Skeletal muscle satellite cell (primary cell): ENCODE measurements around the gene SBSN.

Experiments
- H3K27me3 ChIP-seq: 2 replicates; pipeline ENCODE4 v1.7.0; 2013; ENCODE audit warnings: low read length; ENCODE audit not compliant: control insufficient read depth, insufficient read depth
- H3K36me3 ChIP-seq: 2 replicates; pipeline ENCODE4 v1.7.0; 2013; ENCODE audit warnings: mild to moderate bottlenecking, control low read depth, low read length; ENCODE audit not compliant: insufficient read depth
- H3K4me1 ChIP-seq: 2 replicates; pipeline ENCODE4 v1.7.0; 2013; ENCODE audit warnings: low read length; ENCODE audit not compliant: control insufficient read depth, insufficient read depth
- H3K4me2 ChIP-seq: 2 replicates; pipeline ENCODE4 v1.7.0; 2013; ENCODE audit warnings: mild to moderate bottlenecking, low read length
- H3K4me3 ChIP-seq: 2 replicates; pipeline ENCODE4 v1.7.0; 2013; ENCODE audit warnings: low read length
- H3K9ac ChIP-seq: 2 replicates; pipeline ENCODE4 v1.7.0; 2013; ENCODE audit warnings: mild to moderate bottlenecking, low read depth, low read length, moderate library complexity
- H3K9me3 ChIP-seq: replicated peaks from 2 replicates; pipeline ENCODE4 v1.7.0; 2013; ENCODE audit warnings: mild to moderate bottlenecking, control low read depth, low read length

Gene SBSN

GRCh38 chr19:35560271-35560670 lies 32.2 kb upstream of the SBSN start:
- Histone ChIP-seq H3K4me3 (no peak overlapping the region), H3K9ac (no peak overlapping the region), H3K9me3 (no peaks in the 10 kb centered on the region), H3K27me3 (peaks cover 34% of the 10 kb centered on the region), H3K4me2 (no peak overlapping the region), H3K4me1 (peaks cover 5% of the 10 kb centered on the region), H3K36me3 (no peaks in the 10 kb centered on the region)

GRCh38 chr19:35559781-35560180 lies 31.7 kb upstream of the SBSN start:
- H3K4me3 ChIP-seq: no peak overlapping the region
- H3K36me3 ChIP-seq: no peaks in the 10 kb centered on the region
- H3K27me3 ChIP-seq: peaks cover 33% of the 10 kb centered on the region
- H3K4me1 ChIP-seq: peaks cover 5% of the 10 kb centered on the region
- H3K9me3 ChIP-seq: no peaks in the 10 kb centered on the region
- H3K4me2 ChIP-seq: no peak overlapping the region
- H3K9ac ChIP-seq: no peak overlapping the region

- peaks cover 33% of the 10 kb centered on the region for H3K27me3 ChIP-seq
Observed at GRCh38 chr19:35559281-35559659, 31.2 kb upstream of the SBSN start.

GRCh38 chr19:35558400-35559280 lies 30.5 kb upstream of the SBSN start:
- H3K4me2 ChIP-seq: peak overlapping the region; percentile 83
- peaks cover 30% of the 10 kb centered on the region for H3K27me3 ChIP-seq
- H3K9ac ChIP-seq: no peak overlapping the region
- H3K4me1 ChIP-seq: peaks cover 5% of the 10 kb centered on the region
- H3K4me3 ChIP-seq: peak overlapping the region; percentile 65
- no peaks in the 10 kb centered on the region for H3K9me3 ChIP-seq
- no peaks in the 10 kb centered on the region for H3K36me3 ChIP-seq

More at GRCh38 chr19:35559281-35559659, 31.2 kb upstream of the SBSN start:
- no peaks in the 10 kb centered on the region for H3K9me3 ChIP-seq
- H3K9ac ChIP-seq: no peak overlapping the region
- no peaks in the 10 kb centered on the region for H3K36me3 ChIP-seq
- peaks cover 5% of the 10 kb centered on the region for H3K4me1 ChIP-seq
- no peak overlapping the region for H3K4me3 ChIP-seq
- H3K4me2 ChIP-seq: no peak overlapping the region

- Histone ChIP-seq H3K4me1 (peaks cover 5% of the 10 kb centered on the region), H3K9me3 (no peaks in the 10 kb centered on the region), H3K4me2 (peak overlapping the region; percentile 83), H3K9ac (no peak overlapping the region), H3K36me3 (no peaks in the 10 kb centered on the region), H3K4me3 (peak overlapping the region; percentile 65), H3K27me3 (peaks cover 34% of the 10 kb centered on the region)
Observed at GRCh38 chr19:35557539-35558399, 29.7 kb upstream of the SBSN start.

GRCh38 chr19:35556846-35557538 lies 28.9 kb upstream of the SBSN start:
- Histone ChIP-seq H3K27me3 (peaks cover 36% of the 10 kb centered on the region), H3K9ac (no peak overlapping the region), H3K4me2 (no peak overlapping the region), H3K4me1 (peaks cover 5% of the 10 kb centered on the region), H3K4me3 (no peak overlapping the region), H3K9me3 (no peaks in the 10 kb centered on the region), H3K36me3 (no peaks in the 10 kb centered on the region)

GRCh38 chr19:35556025-35556590 lies 28.0 kb upstream of the SBSN start:
- no peak overlapping the region for H3K4me3 ChIP-seq
- H3K4me1 ChIP-seq: peaks cover 5% of the 10 kb centered on the region
- no peak overlapping the region for H3K9ac ChIP-seq
- no peaks in the 10 kb centered on the region for H3K9me3 ChIP-seq
- H3K4me2 ChIP-seq: no peak overlapping the region
- no peaks in the 10 kb centered on the region for H3K36me3 ChIP-seq
- peaks cover 32% of the 10 kb centered on the region for H3K27me3 ChIP-seq

- Histone ChIP-seq H3K9me3 (no peaks in the 10 kb centered on the region), H3K4me3 (no peak overlapping the region), H3K4me1 (peaks cover 5% of the 10 kb centered on the region), H3K27me3 (peaks cover 27% of the 10 kb centered on the region), H3K36me3 (no peaks in the 10 kb centered on the region), H3K4me2 (no peak overlapping the region), H3K9ac (no peak overlapping the region)
Observed at GRCh38 chr19:35555301-35556005, 27.3 kb upstream of the SBSN start.

- no peaks in the 10 kb centered on the region for H3K9me3 ChIP-seq
- no peak overlapping the region for H3K4me2 ChIP-seq
- peaks cover 22% of the 10 kb centered on the region for H3K27me3 ChIP-seq
- H3K9ac ChIP-seq: no peak overlapping the region
- no peak overlapping the region for H3K4me3 ChIP-seq
- no peaks in the 10 kb centered on the region for H3K36me3 ChIP-seq
- peaks cover 5% of the 10 kb centered on the region for H3K4me1 ChIP-seq
Observed at GRCh38 chr19:35554076-35554475, 26.0 kb upstream of the SBSN start.

- peaks cover 16% of the 10 kb centered on the region for H3K27me3 ChIP-seq
- no peak overlapping the region for H3K4me2 ChIP-seq
- H3K9me3 ChIP-seq: no peaks in the 10 kb centered on the region
- H3K4me3 ChIP-seq: no peak overlapping the region
- H3K4me1 ChIP-seq: peaks cover 5% of the 10 kb centered on the region
- peaks cover under 1% of the 10 kb centered on the region for H3K36me3 ChIP-seq
- H3K9ac ChIP-seq: no peak overlapping the region
Observed at GRCh38 chr19:35553385-35554000, 25.4 kb upstream of the SBSN start.
